Esophagus squamous epithelium (tissue), 5 donors: ENCODE data around the gene CCDC33. TPM values are rescaled to one million over a fixed set of nuclear protein-coding genes. Genes with fewer than 3 reads are reported as not detected.

Experiments used
- DNase-seq: peaks from one replicate; lab custom pipeline; 2025; lab: John Stamatoyannopoulos, UW
- H3K27ac ChIP-seq, 4 donors: fragments of 200-600 bp; sonication (generic); one replicate each; pipeline ENCODE4 v1.5.1; 2016 to 2019; ENCODE audit warnings: mild to moderate bottlenecking in 1 of 4
- H3K27me3 ChIP-seq, 4 donors: fragments of 200-600 bp; sonication (generic); 1 replicate in 3 of 4; 2 replicates in 1 of 4; pipeline versions ENCODE4 v1.5.1 to v1.6.0; 2017 to 2021; ENCODE audit warnings: antibody characterized with exemption in 1 of 4
- H3K36me3 ChIP-seq, 3 donors: fragments of 200-600 bp; sonication (generic); one replicate each; pipeline ENCODE4 v1.5.1; 2016 to 2019
- H3K4me1 ChIP-seq, 3 donors: fragments of 200-600 bp; sonication (generic); one replicate each; pipeline ENCODE4 v1.5.1; 2017 to 2019
- H3K4me3 ChIP-seq, 4 donors: fragments of 200-600 bp; sonication (generic); 1 replicate in 3 of 4; 2 replicates in 1 of 4; pipeline ENCODE4 v1.5.1; 2016 to 2019; ENCODE audit warnings: mild to moderate bottlenecking in 2 of 4, moderate library complexity in 1 of 4
- H3K9me3 ChIP-seq, 3 donors: fragments of 200-600 bp; sonication (generic); one replicate each; pipeline ENCODE4 v1.5.1; 2016 to 2019
- CTCF ChIP-seq, 6 experiments: fragments of 450-650 bp in 4 of 6; fragments of 200-600 bp in 2 of 6; sonication (generic) in 2 of 6; IDR thresholded peaks; one replicate each; pipeline ENCODE4 v1.5.1; 2016 to 2019; ENCODE audit warnings: antibody characterized with exemption in 6 of 6, mild to moderate bottlenecking in 4 of 6, moderate library complexity in 4 of 6
- POLR2A ChIP-seq, 4 donors: fragments of 450-650 bp; IDR thresholded peaks; one replicate each; pipeline ENCODE4 v1.6.1; 2017; ENCODE audit warnings: antibody characterized with exemption in 4 of 4, mild to moderate bottlenecking in 4 of 4, moderate library complexity in 3 of 4
- WGBS, 2 donors: methylation state at CpG; one replicate each; pipeline ENCODE4 v1.1.5; 2018; 5-methylcytosine and 5-hydroxymethylcytosine counted together
- intact Hi-C: fragments of 100-400 bp; cut with DNase I; formaldehyde crosslinking; loops from one replicate; pipeline ENCODE4 v1.15.0; 2022
- total RNA-seq, 4 donors: library from RNA; depleted of rRNA; stranded (reverse); fragments of >200 nt; gene quantifications; one replicate each; pipeline ENCODE4 v1.1.0, GENCODE V29; 2016
- donor health status: DM: yes; HTN: yes; CAD: no.

Gene CCDC33
- total RNA-seq, 4 donors from 2014 or later = not detected

- Histone ChIP-seq H3K27ac (no peak overlapping the region), H3K4me1 (no peaks in the 10 kb centered on the region), H3K27me3 (peaks cover 0 to 61% (median 0%) of the 10 kb centered on the region in 4 donors), H3K36me3 (no peaks in the 10 kb centered on the region), H3K4me3 (no peak overlapping the region), H3K9me3 (no peaks in the 10 kb centered on the region)
- intact Hi-C loops = no loop called here
- WGBS, 2 donors = 36 to 38% methylated on average over 1 of the region's 1 CpG
- no peak for DNase-seq
- no peak for TF ChIP-seq POLR2A (IDR thresholded peaks at IDR 0.05)
- no peak for TF ChIP-seq CTCF (IDR thresholded peaks at IDR 0.05)
Observed at GRCh38 chr15:74294010-74294409, 57.9 kb downstream of the CCDC33 start.

GRCh38 chr15:74295800-74296199, 59.7 kb downstream of the CCDC33 start:
- peaks cover 0 to 66% (median 0%) of the 10 kb centered on the region in 4 donors for H3K27me3 ChIP-seq
- H3K4me3 ChIP-seq = no peak overlapping the region
- no peaks in the 10 kb centered on the region for H3K4me1 ChIP-seq
- TF ChIP-seq POLR2A (IDR thresholded peaks at IDR 0.05) = no peak
- no peak for TF ChIP-seq CTCF (IDR thresholded peaks at IDR 0.05)
- no peak for DNase-seq
- no peaks in the 10 kb centered on the region for H3K9me3 ChIP-seq
- WGBS, 2 donors = 58 to 88% methylated on average over 3 to 4 of the region's 6 CpGs
- intact Hi-C loops = no loop called here
- H3K27ac ChIP-seq = no peak overlapping the region
- no peaks in the 10 kb centered on the region for H3K36me3 ChIP-seq

GRCh38 chr15:74297887-74298286, 61.8 kb downstream of the CCDC33 start:
- no peaks in the 10 kb centered on the region for H3K4me1 ChIP-seq
- intact Hi-C loops = no loop called here
- TF ChIP-seq CTCF (IDR thresholded peaks at IDR 0.05) = no peak
- no peak for TF ChIP-seq POLR2A (IDR thresholded peaks at IDR 0.05)
- H3K27me3 ChIP-seq = peaks cover 0 to 76% (median 0%) of the 10 kb centered on the region in 4 donors
- no peaks in the 10 kb centered on the region for H3K36me3 ChIP-seq
- H3K4me3 ChIP-seq = no peak overlapping the region
- no peak for DNase-seq
- no peak overlapping the region for H3K27ac ChIP-seq
- H3K9me3 ChIP-seq = no peaks in the 10 kb centered on the region
- WGBS, 2 donors = 0% methylated on average over 1 of the region's 1 CpG

- no peaks in the 10 kb centered on the region for H3K4me1 ChIP-seq
- H3K27ac ChIP-seq = no peak overlapping the region
- no peaks in the 10 kb centered on the region for H3K9me3 ChIP-seq
- intact Hi-C loops = loop anchor here (5.0 kb wide), 1 partner anchor 173 kb away; no protein-coding TSS in a partner anchor
- peaks cover 0 to 89% (median 0%) of the 10 kb centered on the region in 4 donors for H3K27me3 ChIP-seq
- no peaks in the 10 kb centered on the region for H3K36me3 ChIP-seq
- TF ChIP-seq POLR2A (IDR thresholded peaks at IDR 0.05) (no peak), CTCF (IDR thresholded peaks at IDR 0.05) (no peak)
- no peak overlapping the region for H3K4me3 ChIP-seq
- WGBS, 2 donors = 49 to 59% methylated on average over 18 to 25 of the region's 26 CpGs
- DNase-seq = no peak
Observed at GRCh38 chr15:74300057-74300795, 64.1 kb downstream of the CCDC33 start.

DNA sequence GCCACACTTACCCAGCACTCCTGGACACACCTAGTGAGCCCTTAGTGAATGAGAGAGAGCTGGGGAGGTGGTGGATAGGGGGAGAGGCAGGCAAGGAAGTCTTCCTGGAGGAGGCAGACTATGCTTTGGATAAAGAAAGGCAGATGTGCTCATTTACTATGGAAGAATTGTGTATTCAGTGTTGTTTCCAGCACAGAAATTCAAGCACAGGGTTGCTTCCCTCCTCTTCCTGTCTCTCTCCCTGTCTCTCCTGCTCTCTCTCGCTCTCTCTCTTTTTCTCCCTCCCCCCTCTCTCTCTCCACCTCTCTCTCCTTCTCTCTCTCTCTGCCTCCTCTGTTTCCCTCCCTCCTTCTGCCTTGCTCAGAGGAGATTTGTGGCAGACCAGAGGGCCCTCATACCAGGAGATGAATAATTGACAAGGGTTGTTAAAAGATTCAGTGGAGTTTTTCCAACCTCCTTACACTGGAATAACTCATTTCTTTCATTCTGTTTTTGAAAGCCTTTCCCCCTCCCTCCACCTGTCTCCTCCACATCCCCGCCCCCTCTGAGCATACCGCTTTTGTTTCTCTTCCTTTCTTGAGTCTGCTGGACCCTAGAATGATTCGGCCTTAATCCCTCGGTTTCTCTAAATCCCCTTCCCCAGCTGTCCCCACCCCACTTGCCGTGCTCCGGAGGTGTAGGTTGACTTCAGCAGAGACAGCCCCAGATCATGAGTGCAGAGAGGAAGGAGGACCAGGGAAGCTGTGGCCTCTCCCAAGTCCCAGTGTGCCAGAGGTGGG, 65.6 kb downstream of the CCDC33 start:
- 50 to 54% methylated on average over 5 to 7 of the region's 7 CpGs for WGBS, 2 donors
- Histone ChIP-seq H3K36me3 (no peaks in the 10 kb centered on the region), H3K27ac (no peak overlapping the region), H3K4me3 (no peak overlapping the region), H3K9me3 (no peaks in the 10 kb centered on the region), H3K4me1 (no peaks in the 10 kb centered on the region), H3K27me3 (peaks cover 0 to 92% (median 0%) of the 10 kb centered on the region in 4 donors)
- no peak for DNase-seq
- TF ChIP-seq CTCF (IDR thresholded peaks at IDR 0.05) (no peak), POLR2A (IDR thresholded peaks at IDR 0.05) (no peak)
- intact Hi-C loops = loop anchor here (5.0 kb wide), 1 partner anchor 174 kb away; no protein-coding TSS in a partner anchor
